ENCODE measurements around the gene PNLIPRP3. TPM values are rescaled to one million over a fixed set of nuclear protein-coding genes. Genes with fewer than 3 reads are reported as not detected.
A peak's percentile ranks its signal among the peaks of the same experiment; 100 is the strongest.

PNLIPRP3 gene
- total RNA-seq, 1 donor from 2014 or later, result not detected

DNA sequence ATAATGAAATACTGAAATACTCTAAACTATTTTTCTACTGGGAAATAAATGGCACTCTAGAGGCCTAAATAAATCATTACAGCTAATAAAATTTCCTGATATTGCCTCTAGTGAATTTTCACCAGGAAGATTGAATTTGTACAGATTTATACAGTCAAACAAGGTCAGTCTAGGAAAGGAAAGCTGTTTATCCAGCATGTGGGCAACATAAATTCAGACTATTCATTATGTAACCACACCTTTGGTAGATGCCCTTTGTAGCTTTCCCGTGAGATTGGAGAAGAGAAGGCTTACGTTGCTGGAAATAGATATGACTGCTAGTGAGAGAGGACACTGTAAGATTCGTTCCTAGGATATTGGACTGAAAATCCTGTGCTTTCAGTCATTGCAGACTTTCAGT lies 82.9 kb downstream of the PNLIPRP3 start:
- H3K27ac Mint-ChIP-seq, result no peak overlapping the region
- peaks cover 28% of the 10 kb centered on the region for H3K27me3 Mint-ChIP-seq (ENCODE audit: low read depth)
- TF ChIP-seq, protein P1, sequence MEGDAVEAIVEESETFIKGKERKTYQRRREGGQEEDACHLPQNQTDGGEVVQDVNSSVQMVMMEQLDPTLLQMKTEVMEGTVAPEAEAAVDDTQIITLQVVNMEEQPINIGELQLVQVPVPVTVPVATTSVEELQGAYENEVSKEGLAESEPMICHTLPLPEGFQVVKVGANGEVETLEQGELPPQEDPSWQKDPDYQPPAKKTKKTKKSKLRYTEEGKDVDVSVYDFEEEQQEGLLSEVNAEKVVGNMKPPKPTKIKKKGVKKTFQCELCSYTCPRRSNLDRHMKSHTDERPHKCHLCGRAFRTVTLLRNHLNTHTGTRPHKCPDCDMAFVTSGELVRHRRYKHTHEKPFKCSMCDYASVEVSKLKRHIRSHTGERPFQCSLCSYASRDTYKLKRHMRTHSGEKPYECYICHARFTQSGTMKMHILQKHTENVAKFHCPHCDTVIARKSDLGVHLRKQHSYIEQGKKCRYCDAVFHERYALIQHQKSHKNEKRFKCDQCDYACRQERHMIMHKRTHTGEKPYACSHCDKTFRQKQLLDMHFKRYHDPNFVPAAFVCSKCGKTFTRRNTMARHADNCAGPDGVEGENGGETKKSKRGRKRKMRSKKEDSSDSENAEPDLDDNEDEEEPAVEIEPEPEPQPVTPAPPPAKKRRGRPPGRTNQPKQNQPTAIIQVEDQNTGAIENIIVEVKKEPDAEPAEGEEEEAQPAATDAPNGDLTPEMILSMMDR (IDR thresholded peaks at IDR 0.05; ENCODE audit: unreplicated experiment), result peak; percentile 22
- no peaks in the 10 kb centered on the region for H3K4me1 Mint-ChIP-seq
- H3K4me3 Mint-ChIP-seq, result no peak overlapping the region
- H3K9me3 Mint-ChIP-seq, result peaks cover 5% of the 10 kb centered on the region
- H3K36me3 Mint-ChIP-seq, result no peaks in the 10 kb centered on the region
- no peak for DNase-seq (ENCODE audit: low spot score in 2 of 2, unreplicated experiment in 2 of 2)

GRCh38 chr10:116511365-116511764 lies 83.7 kb downstream of the PNLIPRP3 start:
- no peak for DNase-seq (ENCODE audit: low spot score in 2 of 2, unreplicated experiment in 2 of 2)
- no peak overlapping the region for H3K27ac Mint-ChIP-seq
- H3K9me3 Mint-ChIP-seq, result peaks cover 5% of the 10 kb centered on the region
- peaks cover 28% of the 10 kb centered on the region for H3K27me3 Mint-ChIP-seq (ENCODE audit: low read depth)
- no peaks in the 10 kb centered on the region for H3K4me1 Mint-ChIP-seq
- H3K4me3 Mint-ChIP-seq, result no peak overlapping the region
- no peaks in the 10 kb centered on the region for H3K36me3 Mint-ChIP-seq
- TF ChIP-seq, protein P1 (IDR thresholded peaks at IDR 0.05; ENCODE audit: unreplicated experiment), result no peak

DNA sequence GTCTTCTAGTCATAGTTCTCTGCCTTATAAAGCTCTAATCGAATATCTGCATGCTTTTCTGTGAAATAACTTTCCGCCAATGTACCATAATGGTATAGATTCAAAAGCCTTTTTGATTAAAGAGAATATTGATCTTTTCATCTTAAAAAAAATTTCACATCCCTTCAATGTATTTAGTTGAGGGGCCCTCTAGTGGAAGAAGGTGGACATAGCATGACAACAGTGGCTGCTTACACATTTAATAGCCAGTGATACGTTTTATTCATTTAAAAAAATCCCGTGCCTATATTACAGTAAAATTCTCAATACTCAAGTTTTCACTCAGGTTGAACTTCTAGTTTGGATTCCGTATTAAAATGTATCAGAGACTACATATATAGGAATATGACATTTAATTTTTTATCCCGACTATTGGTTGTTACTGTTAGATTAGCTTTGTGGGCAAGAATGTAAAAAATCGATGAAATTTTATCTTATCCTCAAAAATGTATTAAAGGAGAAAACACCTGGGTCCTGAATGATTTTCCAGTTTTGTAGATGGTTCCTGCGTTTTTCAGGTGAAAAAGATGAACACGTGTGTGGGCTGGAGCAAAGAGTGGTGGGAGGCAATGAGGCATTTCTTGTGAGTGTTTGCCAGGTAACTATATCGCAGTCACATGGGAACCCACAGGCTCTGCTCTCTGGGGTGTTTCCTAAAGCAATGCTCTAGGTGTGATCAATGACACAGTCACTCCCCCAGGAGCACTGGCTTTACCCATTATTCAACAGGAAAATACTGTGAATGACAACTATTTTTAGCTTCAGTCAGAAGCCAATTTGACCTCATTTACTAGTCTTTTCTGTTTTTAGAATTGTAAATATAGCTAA lies 94.0 kb downstream of the PNLIPRP3 start:
- Mint-ChIP-seq H3K9me3 (no peaks in the 10 kb centered on the region), H3K36me3 (no peaks in the 10 kb centered on the region), H3K4me1 (no peaks in the 10 kb centered on the region), H3K27me3 (ENCODE audit: low read depth) (peaks cover 30% of the 10 kb centered on the region), H3K4me3 (no peak overlapping the region), H3K27ac (no peak overlapping the region)
- DNase-seq (ENCODE audit: low spot score in 2 of 2, unreplicated experiment in 2 of 2), result peak in 1 of 2 experiments; percentile 41
- TF ChIP-seq, protein P1 (IDR thresholded peaks at IDR 0.05; ENCODE audit: unreplicated experiment), result peak; percentile 93

DNA sequence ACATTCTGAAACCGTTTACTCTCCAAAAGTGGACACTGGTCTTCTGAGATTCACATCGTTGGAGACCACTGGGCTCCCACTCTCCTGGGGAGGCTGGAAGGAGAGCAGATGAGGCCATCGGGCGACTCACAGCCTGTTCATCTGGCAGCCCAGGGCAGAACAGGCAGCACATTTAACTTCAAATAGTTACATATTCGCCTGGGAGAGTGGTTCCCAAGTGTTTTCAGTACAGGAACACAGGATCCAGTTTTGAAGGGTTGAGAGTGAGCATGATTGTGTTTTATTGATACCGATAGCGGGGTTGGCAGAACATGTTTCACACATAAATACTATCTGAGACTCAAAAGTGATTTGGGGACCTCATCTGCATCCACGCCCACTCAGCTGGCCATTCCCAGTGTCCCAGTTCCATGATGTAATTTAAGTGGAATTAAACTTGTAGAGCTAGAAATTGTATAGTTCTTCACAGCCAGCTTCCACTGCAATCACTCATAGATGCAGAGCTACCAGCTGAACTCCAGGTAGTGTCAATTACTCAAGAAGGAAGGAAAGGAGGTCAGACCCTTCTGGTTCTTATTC lies 95.2 kb downstream of the PNLIPRP3 start:
- no peaks in the 10 kb centered on the region for H3K9me3 Mint-ChIP-seq
- H3K27me3 Mint-ChIP-seq (ENCODE audit: low read depth), result peaks cover 30% of the 10 kb centered on the region
- no peaks in the 10 kb centered on the region for H3K36me3 Mint-ChIP-seq
- H3K27ac Mint-ChIP-seq, result no peak overlapping the region
- no peaks in the 10 kb centered on the region for H3K4me1 Mint-ChIP-seq
- TF ChIP-seq, protein P1 (IDR thresholded peaks at IDR 0.05; ENCODE audit: unreplicated experiment), result no peak
- DNase-seq (ENCODE audit: low spot score in 2 of 2, unreplicated experiment in 2 of 2), result no peak
- no peak overlapping the region for H3K4me3 Mint-ChIP-seq

DNA sequence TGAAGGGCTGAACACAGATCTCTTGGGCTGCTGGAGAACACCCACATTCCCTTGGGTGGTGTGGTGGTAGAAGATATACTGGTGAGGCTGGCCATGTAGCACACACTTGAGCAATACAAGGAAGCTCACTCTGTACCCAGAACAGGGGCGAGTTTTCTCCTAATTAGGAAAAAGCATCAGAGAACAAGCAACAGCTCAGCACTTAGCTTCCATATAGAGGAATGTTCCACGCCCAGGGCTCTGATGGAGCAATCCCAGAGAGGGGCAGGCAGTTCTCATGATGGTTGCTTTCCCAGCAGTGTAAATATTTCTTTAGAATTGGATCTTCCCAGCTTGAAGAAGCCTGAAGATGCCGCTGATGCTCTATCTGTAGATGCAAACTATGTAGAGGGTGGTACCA lies 97.1 kb downstream of the PNLIPRP3 start:
- H3K4me3 Mint-ChIP-seq, result no peak overlapping the region
- no peaks in the 10 kb centered on the region for H3K9me3 Mint-ChIP-seq
- TF ChIP-seq, protein P1 (IDR thresholded peaks at IDR 0.05; ENCODE audit: unreplicated experiment), result no peak
- no peaks in the 10 kb centered on the region for H3K36me3 Mint-ChIP-seq
- H3K27me3 Mint-ChIP-seq (ENCODE audit: low read depth), result peaks cover 27% of the 10 kb centered on the region
- H3K4me1 Mint-ChIP-seq, result no peaks in the 10 kb centered on the region
- DNase-seq (ENCODE audit: low spot score in 2 of 2, unreplicated experiment in 2 of 2), result no peak
- no peak overlapping the region for H3K27ac Mint-ChIP-seq

Data from mesothelial cell of epicardium (in vitro differentiated cells).